ENCODE data around the gene TCP1. TPM values are rescaled to one million over a fixed set of nuclear protein-coding genes. Genes with fewer than 3 reads are reported as not detected.
A peak's percentile ranks its signal among the peaks of the same experiment; 100 is the strongest.
"Not testable (repeated sequence)": the region's sequence is repeated elsewhere in the genome, so short reads cannot be mapped to it uniquely, and the experiment has no call there.

Gene TCP1
- total RNA-seq, 3 donors from 2014 or later = 139 to 205 (median 170) TPM

DNA sequence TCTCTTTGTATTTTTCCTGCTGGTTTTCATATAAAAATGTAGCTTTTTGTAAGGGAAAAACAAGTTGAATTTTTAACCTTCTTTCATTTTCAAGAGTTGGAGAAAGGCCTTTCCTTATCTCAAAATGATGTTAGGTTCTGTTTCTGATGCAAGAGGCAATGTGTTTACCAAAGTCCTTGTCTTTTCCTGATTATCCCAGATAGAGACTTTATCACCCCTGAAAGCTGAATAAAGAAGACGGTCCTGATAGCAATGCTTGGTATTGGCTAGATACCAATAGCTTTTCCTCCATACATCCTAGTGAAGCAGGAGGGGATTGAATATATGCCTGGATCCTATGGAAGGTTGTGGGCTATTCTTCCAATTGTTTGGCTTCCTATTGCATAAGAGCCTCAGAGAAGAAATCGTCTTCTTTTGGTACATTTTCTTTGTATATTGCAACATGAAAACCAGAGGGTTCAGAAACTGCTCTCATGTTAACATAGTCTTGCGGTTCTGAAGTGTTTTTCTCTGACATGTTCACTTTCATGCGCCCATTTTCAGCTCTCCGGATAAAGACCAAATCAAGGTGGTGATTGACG is 16.1 kb upstream of the TCP1 start:
- ATAC-seq = no peak
- H3K36me3 ChIP-seq (ENCODE audit: low read depth) = no peaks in the 10 kb centered on the region
- no peak for DNase-seq
- no peak overlapping the region for H3K4me3 ChIP-seq
- intact Hi-C loops (cut with DNase I, micrococcal nuclease) = no loop called here
- TF ChIP-seq, protein P1, sequence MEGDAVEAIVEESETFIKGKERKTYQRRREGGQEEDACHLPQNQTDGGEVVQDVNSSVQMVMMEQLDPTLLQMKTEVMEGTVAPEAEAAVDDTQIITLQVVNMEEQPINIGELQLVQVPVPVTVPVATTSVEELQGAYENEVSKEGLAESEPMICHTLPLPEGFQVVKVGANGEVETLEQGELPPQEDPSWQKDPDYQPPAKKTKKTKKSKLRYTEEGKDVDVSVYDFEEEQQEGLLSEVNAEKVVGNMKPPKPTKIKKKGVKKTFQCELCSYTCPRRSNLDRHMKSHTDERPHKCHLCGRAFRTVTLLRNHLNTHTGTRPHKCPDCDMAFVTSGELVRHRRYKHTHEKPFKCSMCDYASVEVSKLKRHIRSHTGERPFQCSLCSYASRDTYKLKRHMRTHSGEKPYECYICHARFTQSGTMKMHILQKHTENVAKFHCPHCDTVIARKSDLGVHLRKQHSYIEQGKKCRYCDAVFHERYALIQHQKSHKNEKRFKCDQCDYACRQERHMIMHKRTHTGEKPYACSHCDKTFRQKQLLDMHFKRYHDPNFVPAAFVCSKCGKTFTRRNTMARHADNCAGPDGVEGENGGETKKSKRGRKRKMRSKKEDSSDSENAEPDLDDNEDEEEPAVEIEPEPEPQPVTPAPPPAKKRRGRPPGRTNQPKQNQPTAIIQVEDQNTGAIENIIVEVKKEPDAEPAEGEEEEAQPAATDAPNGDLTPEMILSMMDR (IDR thresholded peaks at IDR 0.05) = no peak
- H3K9me3 ChIP-seq = no peaks in the 10 kb centered on the region
- H3K4me1 ChIP-seq (ENCODE audit: low read depth) = peaks cover 7% of the 10 kb centered on the region

- peak in 2 of 3 donors; percentile 52 to 57 for DNase-seq
- TF ChIP-seq, protein P1 (IDR thresholded peaks at IDR 0.05) = no peak
- Histone ChIP-seq H3K4me3 (no peak overlapping the region), H3K36me3 (ENCODE audit: low read depth) (no peaks in the 10 kb centered on the region), H3K4me1 (ENCODE audit: low read depth) (peaks cover 7% of the 10 kb centered on the region), H3K9me3 (no peaks in the 10 kb centered on the region)
- peak; percentile 65 for ATAC-seq
- intact Hi-C loops (cut with DNase I, micrococcal nuclease) = no loop called here
These were observed 15.1 kb upstream of the TCP1 start for GRCh38 chr6:159804504-159804903.

DNA sequence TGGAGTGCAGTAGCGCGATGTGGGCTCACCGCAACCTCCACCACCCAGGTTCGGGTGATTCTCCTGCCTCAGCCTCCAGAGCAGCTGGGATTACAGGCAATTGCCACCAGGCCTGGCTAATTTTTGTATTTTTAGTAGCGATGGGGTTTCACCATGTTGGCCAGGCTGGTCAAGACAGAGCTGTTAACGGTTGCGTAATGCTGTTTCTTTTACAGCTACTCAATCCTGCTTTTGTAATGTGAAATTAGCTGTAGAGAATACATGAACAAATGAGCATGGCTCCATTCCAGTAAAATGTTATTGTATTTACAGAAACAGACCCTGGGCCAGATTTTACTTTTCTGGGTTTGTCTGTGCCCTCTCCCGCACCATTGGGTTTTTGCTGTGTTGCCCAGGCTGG is 12.5 kb upstream of the TCP1 start:
- Histone ChIP-seq H3K9me3 (no peaks in the 10 kb centered on the region), H3K4me3 (no peak overlapping the region), H3K4me1 (ENCODE audit: low read depth) (peaks cover 2% of the 10 kb centered on the region), H3K36me3 (ENCODE audit: low read depth) (peaks cover 15% of the 10 kb centered on the region)
- TF ChIP-seq, protein P1 (IDR thresholded peaks at IDR 0.05) = no peak
- intact Hi-C loops (cut with DNase I, micrococcal nuclease) = no loop called here
- DNase-seq (no peak), ATAC-seq (peak; percentile 44)

DNA sequence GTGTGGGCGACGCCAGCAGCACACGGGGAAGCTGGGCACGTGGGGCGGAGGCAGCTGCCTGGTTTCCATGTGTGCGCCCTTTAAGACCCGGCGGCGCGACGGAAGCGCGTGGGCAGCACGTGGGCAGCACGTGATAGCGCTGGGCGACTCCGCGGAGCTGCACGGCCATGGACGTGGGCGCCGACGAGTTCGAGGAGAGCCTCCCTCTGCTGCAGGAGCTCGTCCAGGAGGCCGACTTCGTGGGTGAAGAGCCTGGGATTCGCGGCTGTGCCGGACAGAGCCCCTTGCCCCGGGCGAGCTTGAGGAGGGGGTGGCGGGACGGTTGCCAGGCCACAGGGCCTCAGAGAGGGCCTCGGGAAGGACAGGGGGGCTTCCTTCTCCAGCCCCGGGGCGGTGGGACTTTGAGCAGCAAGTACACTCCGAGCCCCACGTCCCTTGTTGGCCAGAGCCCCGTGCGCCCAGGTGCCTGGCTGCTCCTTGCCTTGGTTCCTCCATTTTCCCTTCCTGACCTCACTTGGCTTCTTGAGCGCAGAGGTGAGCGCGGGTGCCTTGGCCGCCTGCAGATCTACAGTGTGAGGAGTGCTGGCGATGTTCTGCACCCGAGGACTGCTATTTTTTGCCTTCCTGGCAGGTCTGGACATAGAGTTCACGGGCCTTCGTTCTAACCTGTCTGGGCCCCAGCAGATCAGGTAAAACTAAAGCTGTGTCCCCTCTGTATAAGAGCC is 10.9 kb upstream of the TCP1 start, which contains the start of gene PNLDC1:
PNLDC1 (plus strand) TSS at position 136 of the 725 bp plus-strand sequence; CDS start at position 168, 32 bp downstream.
- H3K4me3 ChIP-seq = no peak within 1 kb of the TSS
- TF ChIP-seq, protein P1 (IDR thresholded peaks at IDR 0.05) = no peak
- ATAC-seq (no peak), DNase-seq (no peak)
- no peaks in the 10 kb centered on the region for H3K9me3 ChIP-seq
- intact Hi-C loops (cut with DNase I, micrococcal nuclease) = no loop called here
- H3K4me1 ChIP-seq (ENCODE audit: low read depth) = no peaks in the 10 kb centered on the region
- peaks cover 15% of the 10 kb centered on the region for H3K36me3 ChIP-seq (ENCODE audit: low read depth)

GRCh38 chr6:159797554-159797953 is 8.2 kb upstream of the TCP1 start:
- intact Hi-C loops (cut with DNase I, micrococcal nuclease) = no loop called here

GRCh38 chr6:159794976-159795375 is 5.6 kb upstream of the TCP1 start:
- Histone ChIP-seq H3K36me3 (ENCODE audit: low read depth) (peaks cover 15% of the 10 kb centered on the region), H3K4me1 (ENCODE audit: low read depth) (peaks cover 21% of the 10 kb centered on the region)
- ATAC-seq; H3K9me3 ChIP-seq; H3K4me3 ChIP-seq; intact Hi-C loops (cut with DNase I, micrococcal nuclease); DNase-seq: not testable (repeated sequence)

More at GRCh38 chr6:159797554-159797953, 8.2 kb upstream of the TCP1 start:
- no peak overlapping the region for H3K4me3 ChIP-seq
- no peak for DNase-seq
- peaks cover 15% of the 10 kb centered on the region for H3K36me3 ChIP-seq (ENCODE audit: low read depth)
- no peak for ATAC-seq
- TF ChIP-seq, protein P1 (IDR thresholded peaks at IDR 0.05) = no peak
- H3K9me3 ChIP-seq = no peaks in the 10 kb centered on the region
- H3K4me1 ChIP-seq (ENCODE audit: low read depth) = peaks cover 5% of the 10 kb centered on the region
